ENCODE data around the gene MEST. TPM values are rescaled to one million over a fixed set of nuclear protein-coding genes. Genes with fewer than 3 reads are reported as not detected.
"Not testable (repeated sequence)": the region's sequence is repeated elsewhere in the genome, so short reads cannot be mapped to it uniquely, and the experiment has no call there.

Gene MEST, protein sequence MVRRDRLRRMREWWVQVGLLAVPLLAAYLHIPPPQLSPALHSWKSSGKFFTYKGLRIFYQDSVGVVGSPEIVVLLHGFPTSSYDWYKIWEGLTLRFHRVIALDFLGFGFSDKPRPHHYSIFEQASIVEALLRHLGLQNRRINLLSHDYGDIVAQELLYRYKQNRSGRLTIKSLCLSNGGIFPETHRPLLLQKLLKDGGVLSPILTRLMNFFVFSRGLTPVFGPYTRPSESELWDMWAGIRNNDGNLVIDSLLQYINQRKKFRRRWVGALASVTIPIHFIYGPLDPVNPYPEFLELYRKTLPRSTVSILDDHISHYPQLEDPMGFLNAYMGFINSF
- 1 to 10 TPM; 1.6 to 5.0 (median 4.1) TPM for total RNA-seq
- polyA plus RNA-seq = 1 to 10 TPM; 7.0 to 8.7 TPM
- total RNA-seq = 3.2 reads per million, percentile 17 among the genes with 10 or more reads in this experiment

- Histone ChIP-seq H3K4me3 (ENCODE audit: low read length) (peak within 1 kb of the TSS; percentile 37), H3K27me3 (ENCODE audit: control insufficient read depth in 2 of 2, insufficient read depth in 2 of 2, low read length in 2 of 2) (peaks cover 0 to 3% of the 10 kb centered on the region in 2 donors), H3K36me3 (ENCODE audit: control insufficient read depth in 2 of 3, insufficient read depth in 3 of 3, low read length in 3 of 3) (no peaks in the 10 kb centered on the region), H3K9me3 (ENCODE audit: control insufficient read depth in 2 of 3, low read length in 3 of 3) (no peaks in the 10 kb centered on the region), H3K27ac (ENCODE audit: low read depth, low read length) (no peak within 1 kb of the TSS), H3K4me1 (ENCODE audit: control insufficient read depth in 2 of 2, insufficient read depth in 2 of 2, low read length in 2 of 2) (peaks cover 0 to 5% of the 10 kb centered on the region in 2 donors)
- H3K9me3 Mint-ChIP-seq = peaks cover 0 to 8% (median 0%) of the 10 kb centered on the region in 11 donors
- H3K36me3 Mint-ChIP-seq = peaks cover 0 to 7% (median 2%) of the 10 kb centered on the region in 5 donors
- peak; percentile 39 for ATAC-seq
- H3K4me3 Mint-ChIP-seq = peak within 1 kb of the TSS; percentile 66 to 83 (median 76)
- intact Hi-C loops (cut with micrococcal nuclease) = loop anchor here in 1 of 2 donors (1.0 kb wide), 1 partner anchor 250 kb away; no protein-coding TSS in a partner anchor
- ChIA-PET CTCF (no interaction called here), POLR2A (no interaction called here)
- peak within 1 kb of the TSS in 1 of 9 donors; percentile 25 for H3K27ac Mint-ChIP-seq
- DNase-seq = peak in 1 of 9 donors; percentile 14
- peaks cover 12 to 72% (median 42%) of the 10 kb centered on the region in 5 donors for H3K27me3 Mint-ChIP-seq
- peaks cover 7 to 22% (median 20%) of the 10 kb centered on the region in 7 donors for H3K4me1 Mint-ChIP-seq
Measured at GRCh38 chr7:130491841-130492522, at the start of gene MEST. Gene MEST (plus strand): TSS chr7:130492085. CDS start chr7:130492314, 229 bp downstream.

GRCh38 chr7:130442601-130443000, 49.3 kb upstream of the MEST start:
- intact Hi-C loops (cut with micrococcal nuclease) = loop anchor here (5.0 kb wide), 6 partner anchors 45 to 830 kb away; partner anchors contain the start of genes COPG2 (in 1 of the 2), KLHDC10 (in 1 of the 2), NRF1 (in 1 of the 2) and SSMEM1 (in 1 of the 2)
- H3K9me3 Mint-ChIP-seq = peaks cover 0 to 5% (median 0%) of the 10 kb centered on the region in 11 donors
- POLR2A ChIA-PET = interaction anchor here (1.0 kb wide), 1 partner anchor 12 kb away, joined by 3 read pairs; no protein-coding TSS in a partner anchor
- DNase-seq = no peak
- H3K4me3 Mint-ChIP-seq = peak overlapping the region in 5 of 10 donors; percentile 4 to 100 (median 79)
- peaks cover 18 to 59% (median 50%) of the 10 kb centered on the region in 7 donors for H3K4me1 Mint-ChIP-seq
- peaks cover 4 to 15% of the 10 kb centered on the region in 2 donors for H3K4me1 ChIP-seq (ENCODE audit: control insufficient read depth in 2 of 2, insufficient read depth in 2 of 2, low read length in 2 of 2)
- H3K27ac ChIP-seq (ENCODE audit: low read depth, low read length) = no peak overlapping the region
- H3K4me3 ChIP-seq (ENCODE audit: low read length) = no peak overlapping the region
- H3K36me3 ChIP-seq (ENCODE audit: control insufficient read depth in 2 of 3, insufficient read depth in 3 of 3, low read length in 3 of 3) = peaks cover 0 to 3% (median 0%) of the 10 kb centered on the region in 3 experiments
- H3K36me3 Mint-ChIP-seq = peaks cover 0 to 18% (median 3%) of the 10 kb centered on the region in 5 donors
- peak overlapping the region in 3 of 9 donors; percentile 95 to 99 (median 97) for H3K27ac Mint-ChIP-seq
- H3K9me3 ChIP-seq (ENCODE audit: control insufficient read depth in 2 of 3, low read length in 3 of 3) = no peaks in the 10 kb centered on the region
- H3K27me3 Mint-ChIP-seq = peaks cover 0 to 4% (median 0%) of the 10 kb centered on the region in 5 donors
- ATAC-seq = no peak
- H3K27me3 ChIP-seq (ENCODE audit: control insufficient read depth in 2 of 2, insufficient read depth in 2 of 2, low read length in 2 of 2) = no peaks in the 10 kb centered on the region
- CTCF ChIA-PET = no interaction called here

DNA sequence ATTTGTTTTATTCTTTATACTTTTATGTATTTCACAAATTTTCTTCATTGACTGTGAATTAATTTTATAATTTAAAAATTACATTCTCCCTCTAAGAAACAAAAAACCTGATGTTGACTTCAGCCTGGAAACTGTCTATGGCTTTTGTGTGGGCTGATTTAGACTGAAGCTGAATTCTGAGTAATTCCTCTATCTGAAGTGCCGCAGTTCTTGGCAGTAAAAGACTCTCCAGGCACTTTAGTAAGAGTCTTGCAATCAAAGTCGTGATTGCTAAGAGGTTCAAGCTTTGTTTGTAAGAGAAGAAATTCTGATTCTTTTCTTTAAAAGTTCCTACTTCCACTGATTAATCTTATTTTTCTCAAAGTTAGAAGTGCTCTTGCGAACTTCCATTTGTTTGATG, 47.7 kb upstream of the MEST start:
- peaks cover 0 to 8% (median 0%) of the 10 kb centered on the region in 5 donors for H3K27me3 Mint-ChIP-seq
- Histone ChIP-seq H3K9me3 (ENCODE audit: control insufficient read depth in 2 of 3, low read length in 3 of 3) (no peaks in the 10 kb centered on the region), H3K4me3 (ENCODE audit: low read length) (no peak overlapping the region), H3K36me3 (ENCODE audit: control insufficient read depth in 2 of 3, insufficient read depth in 3 of 3, low read length in 3 of 3) (peaks cover 0 to 3% (median 0%) of the 10 kb centered on the region in 3 experiments), H3K4me1 (ENCODE audit: control insufficient read depth in 2 of 2, insufficient read depth in 2 of 2, low read length in 2 of 2) (peaks cover 4 to 15% of the 10 kb centered on the region in 2 donors), H3K27me3 (ENCODE audit: control insufficient read depth in 2 of 2, insufficient read depth in 2 of 2, low read length in 2 of 2) (no peaks in the 10 kb centered on the region), H3K27ac (ENCODE audit: low read depth, low read length) (no peak overlapping the region)
- H3K4me3 Mint-ChIP-seq = peak overlapping the region in 1 of 10 donors; percentile 5
- ATAC-seq (no peak), DNase-seq (no peak)
- peaks cover 0 to 13% (median 5%) of the 10 kb centered on the region in 11 donors for H3K9me3 Mint-ChIP-seq
- H3K27ac Mint-ChIP-seq = no peak overlapping the region
- intact Hi-C loops (cut with micrococcal nuclease) = loop anchor here (5.0 kb wide), 6 partner anchors 43 to 832 kb away; partner anchors contain the start of genes COPG2 (in 1 of the 2), KLHDC10 (in 1 of the 2), NRF1 (in 1 of the 2) and SSMEM1 (in 1 of the 2)
- H3K4me1 Mint-ChIP-seq = peaks cover 18 to 43% (median 40%) of the 10 kb centered on the region in 7 donors
- POLR2A ChIA-PET = no interaction called here
- H3K36me3 Mint-ChIP-seq = peaks cover 4 to 17% (median 7%) of the 10 kb centered on the region in 5 donors
- CTCF ChIA-PET = no interaction called here

GRCh38 chr7:130444751-130445407, 47.0 kb upstream of the MEST start:
- H3K9me3 Mint-ChIP-seq = peaks cover 0 to 13% (median 5%) of the 10 kb centered on the region in 11 donors
- Histone ChIP-seq H3K4me3 (ENCODE audit: low read length) (no peak overlapping the region), H3K4me1 (ENCODE audit: control insufficient read depth in 2 of 2, insufficient read depth in 2 of 2, low read length in 2 of 2) (peaks cover 4 to 15% of the 10 kb centered on the region in 2 donors), H3K36me3 (ENCODE audit: control insufficient read depth in 2 of 3, insufficient read depth in 3 of 3, low read length in 3 of 3) (peaks cover 0 to 3% (median 0%) of the 10 kb centered on the region in 3 experiments), H3K27ac (ENCODE audit: low read depth, low read length) (no peak overlapping the region), H3K9me3 (ENCODE audit: control insufficient read depth in 2 of 3, low read length in 3 of 3) (no peaks in the 10 kb centered on the region), H3K27me3 (ENCODE audit: control insufficient read depth in 2 of 2, insufficient read depth in 2 of 2, low read length in 2 of 2) (no peaks in the 10 kb centered on the region)
- peak overlapping the region in 1 of 10 donors; percentile 5 for H3K4me3 Mint-ChIP-seq
- ATAC-seq (no peak), DNase-seq (no peak)
- H3K27me3 Mint-ChIP-seq = peaks cover 0 to 8% (median 0%) of the 10 kb centered on the region in 5 donors
- peaks cover 12 to 36% (median 33%) of the 10 kb centered on the region in 7 donors for H3K4me1 Mint-ChIP-seq
- peak overlapping the region in 1 of 9 donors; percentile 26 for H3K27ac Mint-ChIP-seq
- CTCF ChIA-PET = no interaction called here
- intact Hi-C loops (cut with micrococcal nuclease) = loop anchor here (5.0 kb wide), 6 partner anchors 42 to 833 kb away; partner anchors contain the start of genes COPG2 (in 1 of the 2), KLHDC10 (in 1 of the 2), NRF1 (in 1 of the 2) and SSMEM1 (in 1 of the 2)
- peaks cover 4 to 12% (median 7%) of the 10 kb centered on the region in 5 donors for H3K36me3 Mint-ChIP-seq
- POLR2A ChIA-PET = no interaction called here

DNA sequence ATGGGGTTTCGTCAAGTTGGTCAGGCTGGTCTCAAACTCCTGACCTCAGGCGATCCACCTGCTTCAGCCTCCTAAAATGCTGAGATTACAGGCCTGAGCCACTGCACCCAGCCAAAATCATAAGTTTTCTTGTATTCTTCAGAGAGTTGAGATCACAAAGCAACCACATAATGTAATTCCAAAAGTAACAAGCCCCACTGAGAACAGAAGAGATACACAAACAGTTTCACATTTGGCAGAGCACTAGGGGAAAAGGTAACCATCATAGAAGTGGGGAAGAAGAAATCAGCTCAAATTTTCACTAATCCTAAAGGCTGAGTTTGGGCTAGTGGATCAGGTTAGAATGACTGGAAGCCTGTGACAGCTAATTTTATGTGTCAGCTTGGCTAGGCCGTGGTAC, 45.6 kb upstream of the MEST start:
- Mint-ChIP-seq H3K27ac (no peak overlapping the region), H3K4me3 (no peak overlapping the region), H3K27me3 (peaks cover 0 to 8% (median 0%) of the 10 kb centered on the region in 5 donors), H3K36me3 (peaks cover 4 to 10% (median 5%) of the 10 kb centered on the region in 5 donors), H3K4me1 (peaks cover 5 to 25% (median 21%) of the 10 kb centered on the region in 7 donors), H3K9me3 (peaks cover 0 to 13% (median 5%) of the 10 kb centered on the region in 11 donors)
- peaks cover 0 to 8% of the 10 kb centered on the region in 2 donors for H3K4me1 ChIP-seq (ENCODE audit: control insufficient read depth in 2 of 2, insufficient read depth in 2 of 2, low read length in 2 of 2)
- no peaks in the 10 kb centered on the region for H3K27me3 ChIP-seq (ENCODE audit: control insufficient read depth in 2 of 2, insufficient read depth in 2 of 2, low read length in 2 of 2)
- ATAC-seq = no peak
- H3K4me3 ChIP-seq (ENCODE audit: low read length) = no peak overlapping the region
- no peaks in the 10 kb centered on the region for H3K36me3 ChIP-seq (ENCODE audit: control insufficient read depth in 2 of 3, insufficient read depth in 3 of 3, low read length in 3 of 3)
- H3K27ac ChIP-seq (ENCODE audit: low read depth, low read length) = no peak overlapping the region
- no peaks in the 10 kb centered on the region for H3K9me3 ChIP-seq (ENCODE audit: control insufficient read depth in 2 of 3, low read length in 3 of 3)
- ChIA-PET CTCF (no interaction called here), POLR2A (no interaction called here)
- no peak for DNase-seq
- intact Hi-C loops (cut with micrococcal nuclease) = no loop called here

DNA sequence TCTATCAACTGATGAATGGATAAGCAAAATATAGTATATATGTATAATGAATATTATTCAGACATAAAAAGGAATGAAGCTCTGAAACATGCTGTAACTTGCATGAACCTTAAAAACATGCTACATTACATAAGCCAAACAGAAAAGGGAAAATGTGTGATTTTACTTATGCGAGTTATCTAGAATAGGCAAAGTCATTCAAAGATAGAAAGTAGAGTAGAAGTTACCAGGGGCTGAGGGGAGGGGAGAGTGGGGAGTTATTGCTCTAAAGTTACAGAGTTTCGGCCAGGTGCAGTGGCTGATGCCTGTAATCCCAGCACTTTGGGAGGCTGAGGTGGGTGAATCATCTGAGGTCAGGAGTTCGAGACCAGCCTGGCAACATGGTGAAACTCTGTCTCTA, 40.5 kb upstream of the MEST start:
- not testable (repeated sequence) for H3K27me3 Mint-ChIP-seq

More for the DNA sequence above, 40.5 kb upstream of the MEST start:
- CTCF ChIA-PET; H3K36me3 ChIP-seq (ENCODE audit: control insufficient read depth in 2 of 3, insufficient read depth in 3 of 3, low read length in 3 of 3); intact Hi-C loops (cut with micrococcal nuclease); H3K9me3 ChIP-seq (ENCODE audit: control insufficient read depth in 2 of 3, low read length in 3 of 3); H3K4me3 Mint-ChIP-seq; H3K27me3 ChIP-seq (ENCODE audit: control insufficient read depth in 2 of 2, insufficient read depth in 2 of 2, low read length in 2 of 2); POLR2A ChIA-PET; H3K27ac Mint-ChIP-seq; H3K4me3 ChIP-seq (ENCODE audit: low read length); H3K36me3 Mint-ChIP-seq; H3K4me1 Mint-ChIP-seq; H3K4me1 ChIP-seq (ENCODE audit: control insufficient read depth in 2 of 2, insufficient read depth in 2 of 2, low read length in 2 of 2); ATAC-seq; H3K27ac ChIP-seq (ENCODE audit: low read depth, low read length); DNase-seq: not testable (repeated sequence)
- peaks cover 0 to 13% (median 5%) of the 10 kb centered on the region in 11 donors for H3K9me3 Mint-ChIP-seq
